C4-2B (cell line): Measurements from ENCODE around the gene MAPK8IP1.

Experiments
- H3K27ac ChIP-seq: fragments of 450-650 bp; 2 replicates; pipeline ENCODE4 v1.5.1; 2017
- CTCF ChIP-seq: fragments of 450-650 bp; conservative IDR thresholded peaks from 2 replicates; pipeline ENCODE4 v1.5.1; 2017; ENCODE audit warnings: mild to moderate bottlenecking
- ZFX ChIP-seq: fragments of 450-650 bp; IDR thresholded peaks from 2 replicates; pipeline ENCODE4 v1.6.1; 2017

Gene MAPK8IP1

GRCh38 chr11:45932217-45932616, 46.8 kb downstream of the MAPK8IP1 start:
- TF ChIP-seq ZFX: no peak
- TF ChIP-seq CTCF: no peak
- peak overlapping the region; percentile 16 for H3K27ac ChIP-seq

- H3K27ac ChIP-seq: peak overlapping the region; percentile 75
- no peak for TF ChIP-seq ZFX
- no peak for TF ChIP-seq CTCF
Observed at GRCh38 chr11:45933131-45933831, 47.8 kb downstream of the MAPK8IP1 start.

- H3K27ac ChIP-seq: peak overlapping the region; percentile 75
- TF ChIP-seq CTCF: no peak
Observed at GRCh38 chr11:45933846-45934579, 48.6 kb downstream of the MAPK8IP1 start.

GRCh38 chr11:45934580-45935318, 49.3 kb downstream of the MAPK8IP1 start:
- TF ChIP-seq CTCF: no peak
- TF ChIP-seq ZFX: peak; percentile 26; the same call in 1 of the 2 replicates
- H3K27ac ChIP-seq: peak overlapping the region; percentile 75

GRCh38 chr11:45935349-45936064, 50.1 kb downstream of the MAPK8IP1 start:
- H3K27ac ChIP-seq: peak overlapping the region; percentile 75
- TF ChIP-seq CTCF (no peak), ZFX (no peak)

GRCh38 chr11:45936511-45937054, 51.1 kb downstream of the MAPK8IP1 start:
- TF ChIP-seq CTCF (no peak), ZFX (no peak)
- H3K27ac ChIP-seq: no peak overlapping the region
